Breast epithelium (tissue), 3 donors: ENCODE measurements around the gene FAM217B.

Experiments
- CTCF ChIP-seq, 3 donors: fragments of 450-650 bp; IDR thresholded peaks; one replicate each; pipeline ENCODE4 v1.5.1; 2016 to 2017; ENCODE audit warnings: antibody characterized with exemption in 3 of 3, mild to moderate bottlenecking in 3 of 3, moderate library complexity in 3 of 3
- POLR2AphosphoS5 ChIP-seq, 3 donors: sonication (generic); formaldehyde crosslinking; IDR thresholded peaks; one replicate each; pipeline ENCODE4 v1.6.1; 2017; ENCODE audit warnings: antibody characterized with exemption in 3 of 3

- TF ChIP-seq CTCF (IDR thresholded peaks at IDR 0.05) (no peak), POLR2AphosphoS5 (IDR thresholded peaks at IDR 0.05) (no peak)
Observed at GRCh38 chr20:59994697-59995122, 54.5 kb downstream of the FAM217B start.
